Activated naive CD4-positive, alpha-beta T cell treated with anti-CD3 and anti-CD28 coated beads for 36 hours (primary cell): ENCODE results near the gene FGF23. TPM values are rescaled to one million over a fixed set of nuclear protein-coding genes. Genes with fewer than 3 reads are reported as not detected.

Source experiments
- CTCF ChIA-PET: fragments of 350-600 bp; sonication (Branson Sonifier 250); formaldehyde crosslinking; loops from one replicate; lab custom pipeline; 2021; ENCODE audit warnings: antibody characterized with exemption; lab: Charles Lee
- DNase-seq: peaks from one replicate; pipeline ENCODE4 v3.0.0-alpha.2; 2020
- H3K27ac Mint-ChIP-seq: one replicate; pipeline ENCODE4 v1.8.0; 2021; ENCODE audit warnings: mild to moderate bottlenecking, mixed read lengths
- H3K27me3 Mint-ChIP-seq: one replicate; pipeline ENCODE4 v1.8.0; 2021; ENCODE audit warnings: low read depth, mixed read lengths
- H3K36me3 Mint-ChIP-seq: one replicate; pipeline ENCODE4 v1.8.0; 2021; ENCODE audit warnings: low read depth, mixed read lengths
- H3K4me1 Mint-ChIP-seq: one replicate; pipeline ENCODE4 v1.8.0; 2021; ENCODE audit warnings: low read depth, mixed read lengths
- H3K4me3 Mint-ChIP-seq: one replicate; pipeline ENCODE4 v1.8.0; 2021; ENCODE audit warnings: mild to moderate bottlenecking, moderate library complexity, mixed read lengths
- H3K9me3 Mint-ChIP-seq: one replicate; pipeline ENCODE4 v1.8.0; 2021; ENCODE audit warnings: mixed read lengths
- intact Hi-C: fragments of 100-400 bp; cut with micrococcal nuclease; formaldehyde crosslinking; loops from one replicate; pipeline ENCODE4 v1.15.1; 2023
- total RNA-seq, 2 experiments: library from RNA; stranded (reverse); gene quantifications; one replicate each; pipeline ENCODE4 v1.2.3, GENCODE V29; 2021

The FGF23 gene
- total RNA-seq = not detected

DNA sequence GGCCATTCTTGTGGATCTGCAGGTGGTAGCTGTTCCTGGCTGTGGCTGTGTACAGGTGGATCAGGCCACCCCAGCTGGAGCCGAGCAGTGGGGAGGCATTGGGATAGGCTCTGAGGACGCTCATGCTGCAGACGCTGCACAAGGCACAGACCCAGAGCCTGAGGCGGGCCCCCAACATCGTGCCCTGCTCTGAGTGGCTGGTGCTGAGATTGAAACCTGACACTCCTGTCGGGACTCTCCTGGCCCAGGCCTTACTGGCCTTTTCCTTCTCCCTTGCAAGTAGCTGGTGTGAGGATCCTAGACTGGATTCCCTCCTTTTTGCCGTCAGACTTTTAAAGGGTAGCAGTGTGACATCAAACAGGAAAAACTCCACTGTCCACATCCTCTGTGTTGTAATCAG is at the start of gene FGF23:
Gene FGF23 (minus strand): TSS at position 308 of the 400 bp plus-strand sequence. CDS start 130 bp downstream, at position 178.
- Mint-ChIP-seq H3K4me3 (no peak within 1 kb of the TSS), H3K27me3 (peaks cover 7% of the 10 kb centered on the region), H3K9me3 (no peaks in the 10 kb centered on the region), H3K36me3 (no peaks in the 10 kb centered on the region), H3K4me1 (no peaks in the 10 kb centered on the region), H3K27ac (no peak within 1 kb of the TSS)
- intact Hi-C loops = no loop called here
- no peak for DNase-seq
- CTCF ChIA-PET = interaction anchor here (1.5 to 1.8 kb wide), 2 partner anchors 8 to 41 kb away, joined by 4 to 5 read pairs; no protein-coding TSS in a partner anchor

DNA sequence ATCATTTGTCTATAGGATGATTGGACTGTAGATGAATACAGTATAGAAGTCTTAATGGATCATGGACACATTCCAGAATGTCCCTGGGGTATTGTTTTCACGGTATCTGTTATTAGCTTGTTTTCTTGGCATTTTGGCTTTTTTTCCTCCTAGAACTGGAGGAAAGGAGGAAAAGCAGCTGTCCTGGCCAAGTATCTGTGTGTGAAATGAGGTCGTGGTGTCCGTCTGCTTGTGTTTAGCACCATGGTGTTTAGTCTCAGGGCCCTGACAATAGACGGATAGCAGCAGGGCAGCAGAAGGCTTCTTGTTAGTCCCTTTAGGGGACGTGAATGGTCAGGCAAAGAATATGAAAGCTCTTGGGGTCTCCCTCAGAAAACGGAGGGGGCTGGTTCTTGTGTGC is 44.9 kb upstream of the FGF23 start:
- Mint-ChIP-seq H3K9me3 (no peaks in the 10 kb centered on the region), H3K4me3 (no peak overlapping the region), H3K27ac (no peak overlapping the region), H3K36me3 (no peaks in the 10 kb centered on the region), H3K27me3 (no peaks in the 10 kb centered on the region), H3K4me1 (no peaks in the 10 kb centered on the region)
- intact Hi-C loops = no loop called here
- CTCF ChIA-PET = interaction anchor here (0.6 kb wide), 1 partner anchor 100 kb away, joined by 4 read pairs; no protein-coding TSS in a partner anchor
- DNase-seq = no peak

DNA sequence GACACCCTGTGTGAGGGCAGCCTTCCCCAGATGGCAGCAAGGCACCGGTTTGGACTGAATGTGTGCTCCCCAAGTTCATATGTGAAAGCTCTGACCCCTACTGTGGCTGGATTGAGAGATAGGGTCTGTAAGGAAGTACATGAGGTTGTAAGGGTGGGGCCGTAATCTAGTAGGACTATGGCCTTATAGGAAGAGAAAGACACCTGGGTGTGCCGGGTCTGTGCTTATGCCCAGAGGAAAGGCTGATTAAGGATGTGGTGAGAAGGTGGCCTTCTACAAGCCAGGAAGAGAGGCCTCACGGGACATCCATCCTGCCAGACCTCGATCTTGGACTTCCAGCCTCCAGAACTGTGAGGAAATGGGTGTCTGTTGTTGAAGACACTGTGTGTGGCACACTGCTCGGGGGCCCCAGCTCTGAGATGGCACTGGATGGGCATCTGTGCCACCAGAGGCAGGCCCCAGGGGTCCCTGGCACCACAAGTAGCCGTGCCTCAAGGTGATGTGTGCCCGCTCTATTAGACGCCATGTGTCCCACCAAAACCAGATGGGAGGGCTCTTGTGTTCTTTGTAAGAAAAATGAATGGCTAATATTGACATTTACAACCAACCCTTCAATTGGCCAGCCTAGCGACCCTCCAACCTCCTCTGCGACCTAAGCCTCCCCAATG is 44.1 kb upstream of the FGF23 start:
- CTCF ChIA-PET = interaction anchor here (0.6 to 4.3 kb wide), 3 partner anchors 103 to 431 kb away, joined by 3 to 54 read pairs (median 3); no protein-coding TSS in a partner anchor
- intact Hi-C loops = no loop called here

DNA sequence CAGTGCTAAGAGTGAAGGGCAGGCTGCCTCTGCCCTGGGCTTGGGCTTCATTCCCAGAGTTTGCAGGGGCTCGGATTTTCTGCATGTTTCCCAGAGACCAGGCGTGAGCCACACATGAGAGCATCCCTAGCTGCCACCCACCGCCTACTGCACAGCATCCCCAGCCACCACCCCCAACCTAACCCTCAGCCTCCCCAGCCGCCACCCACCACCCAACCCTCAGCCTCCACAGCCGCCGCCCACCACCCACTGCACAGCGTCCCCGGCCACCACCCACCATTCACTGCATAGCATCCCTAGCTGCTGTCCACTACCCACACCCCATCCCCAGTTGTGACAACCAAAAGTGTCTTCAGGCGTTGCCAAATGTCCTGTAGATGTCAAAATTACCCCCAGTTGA is 43.5 kb upstream of the FGF23 start:
- Mint-ChIP-seq H3K4me3 (no peak overlapping the region), H3K27ac (no peak overlapping the region), H3K27me3 (no peaks in the 10 kb centered on the region), H3K9me3 (no peaks in the 10 kb centered on the region), H3K36me3 (no peaks in the 10 kb centered on the region), H3K4me1 (no peaks in the 10 kb centered on the region)
- intact Hi-C loops = no loop called here
- no peak for DNase-seq
- CTCF ChIA-PET = interaction anchor here (0.6 to 4.3 kb wide), 6 partner anchors 9 to 430 kb away, joined by 3 to 54 read pairs (median 4); no protein-coding TSS in a partner anchor

More for the DNA sequence above, 44.1 kb upstream of the FGF23 start:
- Mint-ChIP-seq H3K4me1 (no peaks in the 10 kb centered on the region), H3K9me3 (no peaks in the 10 kb centered on the region), H3K36me3 (no peaks in the 10 kb centered on the region), H3K4me3 (no peak overlapping the region), H3K27me3 (no peaks in the 10 kb centered on the region), H3K27ac (no peak overlapping the region)
- no peak for DNase-seq

DNA sequence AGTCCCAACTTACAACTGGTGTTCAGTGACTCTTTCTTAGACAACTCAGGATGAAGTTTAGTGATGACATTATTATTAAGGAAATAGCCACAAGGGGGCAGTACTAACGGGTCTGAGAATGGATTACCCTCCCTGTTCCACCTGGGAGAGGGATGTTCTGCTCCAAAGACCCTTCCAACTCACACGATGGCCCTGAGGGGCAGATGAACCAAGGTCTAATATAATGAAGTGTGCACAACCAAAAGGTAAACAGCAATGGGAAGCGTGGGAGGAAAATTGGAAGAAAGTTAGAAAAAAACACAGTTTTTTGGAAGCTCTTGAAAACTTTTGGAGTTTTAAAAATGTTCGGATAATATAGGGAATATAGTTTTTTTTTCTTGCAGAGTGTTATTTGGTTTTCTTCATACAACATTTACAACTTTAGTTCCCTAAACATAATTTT is 42.1 kb upstream of the FGF23 start:
- Mint-ChIP-seq H3K4me3 (no peak overlapping the region), H3K9me3 (no peaks in the 10 kb centered on the region), H3K27me3 (peaks cover 4% of the 10 kb centered on the region), H3K36me3 (no peaks in the 10 kb centered on the region), H3K27ac (no peak overlapping the region), H3K4me1 (no peaks in the 10 kb centered on the region)
- intact Hi-C loops = loop anchor here (1.0 kb wide), 2 partner anchors 106 to 337 kb away; no protein-coding TSS in a partner anchor
- CTCF ChIA-PET = interaction anchor here (0.6 to 4.3 kb wide), 19 partner anchors 10 to 1951 kb away, joined by 3 to 54 read pairs (median 4); no protein-coding TSS in a partner anchor
- DNase-seq = peak; percentile 31

DNA sequence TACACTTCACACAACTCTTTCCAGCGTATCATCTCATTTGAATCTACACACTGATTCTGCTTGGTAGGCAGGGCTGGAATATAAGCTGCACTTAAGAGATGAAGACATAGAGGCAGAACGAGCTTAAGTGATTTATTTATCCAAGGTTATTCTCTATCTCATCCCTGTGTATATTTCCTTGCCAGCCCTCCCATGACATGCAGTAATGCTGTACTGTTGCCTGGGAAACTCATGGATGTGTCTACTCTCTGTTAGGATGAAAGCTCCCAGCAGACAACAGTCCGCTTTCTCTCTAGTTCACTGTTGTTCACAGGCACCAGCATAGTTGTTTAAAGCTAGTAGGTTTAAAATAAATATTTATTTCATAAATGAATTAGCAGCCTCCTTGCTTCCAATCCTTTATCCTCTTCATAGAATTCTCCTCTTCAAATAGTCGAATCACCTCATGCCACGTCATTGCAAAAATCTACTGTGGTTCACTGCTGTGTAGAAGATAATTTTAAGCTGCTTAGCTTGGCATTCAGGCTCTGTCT is 40.7 kb upstream of the FGF23 start:
- intact Hi-C loops = no loop called here
- CTCF ChIA-PET = interaction anchor here (0.8 to 4.3 kb wide), 21 partner anchors 8 to 184 kb away, joined by 3 to 54 read pairs (median 4); partner anchors contain the start of gene FGF23
- Mint-ChIP-seq H3K27me3 (peaks cover 16% of the 10 kb centered on the region), H3K4me3 (no peak overlapping the region), H3K4me1 (peaks cover 5% of the 10 kb centered on the region), H3K27ac (no peak overlapping the region), H3K36me3 (no peaks in the 10 kb centered on the region), H3K9me3 (no peaks in the 10 kb centered on the region)
- DNase-seq = no peak

DNA sequence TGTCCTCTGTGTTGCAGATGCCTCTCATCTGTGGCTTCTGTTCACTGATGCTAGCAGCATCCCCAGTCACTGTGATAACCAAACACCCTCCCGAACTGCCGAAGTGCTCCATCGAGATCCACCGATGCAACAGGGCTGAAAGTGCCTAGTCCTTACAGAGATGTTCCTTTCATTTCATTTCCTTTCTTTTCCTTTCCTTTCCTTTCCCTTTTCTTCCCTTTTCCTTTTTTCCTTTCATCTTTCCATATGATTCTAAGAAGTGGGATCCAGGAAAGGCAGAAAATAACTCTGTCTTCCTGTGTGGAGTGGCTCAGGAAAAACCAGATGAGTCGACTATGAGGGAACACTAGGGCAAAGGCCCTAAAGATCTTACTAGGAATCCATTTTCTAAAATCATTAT is 39.4 kb upstream of the FGF23 start:
- Mint-ChIP-seq H3K4me1 (peaks cover 10% of the 10 kb centered on the region), H3K27ac (no peak overlapping the region), H3K27me3 (peaks cover 16% of the 10 kb centered on the region), H3K36me3 (no peaks in the 10 kb centered on the region), H3K9me3 (no peaks in the 10 kb centered on the region), H3K4me3 (no peak overlapping the region)
- DNase-seq = no peak
- intact Hi-C loops = loop anchor here (5.0 kb wide), 1 partner anchor 62 kb away; no protein-coding TSS in a partner anchor
- CTCF ChIA-PET = interaction anchor here (0.6 kb wide), 1 partner anchor 504 kb away, joined by 3 read pairs; no protein-coding TSS in a partner anchor

DNA sequence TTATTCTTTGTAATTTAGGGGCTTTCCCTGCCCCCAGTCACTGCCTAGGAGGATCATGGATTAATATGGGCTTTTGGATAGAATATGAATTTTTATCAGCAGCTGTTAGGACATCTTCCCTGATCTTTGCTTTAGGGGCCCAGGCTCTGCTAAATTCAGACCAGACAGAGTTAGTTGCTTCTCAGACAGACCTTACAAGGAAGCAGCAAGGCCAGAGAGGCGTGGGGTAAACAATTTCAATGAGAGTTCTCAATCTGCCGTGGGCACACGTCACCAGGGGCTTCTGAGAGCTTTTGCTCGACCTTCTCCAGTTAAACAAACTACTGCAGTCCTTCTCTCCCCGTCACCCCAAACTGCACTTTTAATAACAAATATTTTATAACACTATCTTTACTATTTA is 38.4 kb upstream of the FGF23 start:
- H3K27ac Mint-ChIP-seq = no peak overlapping the region
- intact Hi-C loops = loop anchor here (5.0 kb wide), 1 partner anchor 61 kb away; no protein-coding TSS in a partner anchor
- H3K27me3 Mint-ChIP-seq = peaks cover 16% of the 10 kb centered on the region
- no peaks in the 10 kb centered on the region for H3K36me3 Mint-ChIP-seq
- H3K4me3 Mint-ChIP-seq = no peak overlapping the region
- DNase-seq = no peak
- H3K4me1 Mint-ChIP-seq = peaks cover 10% of the 10 kb centered on the region
- H3K9me3 Mint-ChIP-seq = no peaks in the 10 kb centered on the region
- CTCF ChIA-PET = interaction anchor here (0.5 kb wide), 1 partner anchor 32 kb away, joined by 5 read pairs; no protein-coding TSS in a partner anchor

DNA sequence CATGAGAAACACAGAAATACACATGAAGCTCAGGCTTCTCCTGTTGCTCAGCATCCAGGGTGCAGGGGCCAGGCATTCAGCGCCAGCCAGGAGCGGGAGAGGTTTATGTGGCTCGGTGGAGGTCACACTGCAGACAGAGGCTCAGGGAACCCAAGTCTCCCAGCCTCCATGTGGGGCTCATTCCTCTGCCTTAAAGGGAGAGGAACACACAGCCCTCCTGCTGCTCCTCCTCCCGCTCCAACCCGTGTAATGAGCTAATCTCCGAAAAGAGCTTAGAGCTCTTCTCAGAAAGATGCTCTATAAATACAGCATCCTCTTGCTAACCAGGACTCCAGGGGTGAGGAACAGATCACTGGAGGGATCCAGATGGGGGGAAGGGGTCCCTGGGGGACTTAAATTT is 37.9 kb upstream of the FGF23 start:
- DNase-seq = no peak
- H3K4me1 Mint-ChIP-seq = peaks cover 10% of the 10 kb centered on the region
- intact Hi-C loops = loop anchor here (5.0 kb wide), 1 partner anchor 60 kb away; no protein-coding TSS in a partner anchor
- CTCF ChIA-PET = interaction anchor here (0.5 kb wide), 1 partner anchor 31 kb away, joined by 5 read pairs; no protein-coding TSS in a partner anchor
- peaks cover 16% of the 10 kb centered on the region for H3K27me3 Mint-ChIP-seq
- H3K4me3 Mint-ChIP-seq = no peak overlapping the region
- H3K9me3 Mint-ChIP-seq = no peaks in the 10 kb centered on the region
- H3K36me3 Mint-ChIP-seq = no peaks in the 10 kb centered on the region
- no peak overlapping the region for H3K27ac Mint-ChIP-seq

DNA sequence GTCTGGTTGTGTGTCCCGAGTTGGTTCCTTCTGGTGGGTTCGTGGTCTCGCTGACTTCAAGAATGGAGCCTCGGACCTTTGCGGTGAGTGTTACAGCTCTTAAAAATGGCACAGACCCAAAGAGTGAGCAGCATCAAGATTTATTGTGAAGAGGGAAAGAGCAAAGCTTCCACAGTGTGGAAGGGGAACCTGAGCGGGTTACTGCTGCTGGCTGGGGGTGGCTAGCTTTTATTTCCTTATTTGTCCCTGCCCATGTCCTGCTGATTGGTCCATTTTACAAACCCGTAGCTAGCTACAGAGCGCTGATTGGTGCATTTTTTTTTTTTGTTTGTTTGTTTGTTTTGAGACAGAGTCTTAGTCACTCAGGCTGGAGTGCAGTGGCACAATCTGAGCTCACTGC is 36.8 kb upstream of the FGF23 start:
- CTCF ChIA-PET = interaction anchor here (1.7 to 1.8 kb wide), 2 partner anchors 111 to 114 kb away, joined by 4 to 7 read pairs; no protein-coding TSS in a partner anchor
- intact Hi-C loops = loop anchor here (5.0 kb wide), 1 partner anchor 59 kb away; no protein-coding TSS in a partner anchor
- Mint-ChIP-seq H3K9me3 (no peaks in the 10 kb centered on the region), H3K27me3 (peaks cover 16% of the 10 kb centered on the region), H3K36me3 (no peaks in the 10 kb centered on the region), H3K4me3 (no peak overlapping the region), H3K4me1 (peaks cover 10% of the 10 kb centered on the region), H3K27ac (no peak overlapping the region)
- no peak for DNase-seq

DNA sequence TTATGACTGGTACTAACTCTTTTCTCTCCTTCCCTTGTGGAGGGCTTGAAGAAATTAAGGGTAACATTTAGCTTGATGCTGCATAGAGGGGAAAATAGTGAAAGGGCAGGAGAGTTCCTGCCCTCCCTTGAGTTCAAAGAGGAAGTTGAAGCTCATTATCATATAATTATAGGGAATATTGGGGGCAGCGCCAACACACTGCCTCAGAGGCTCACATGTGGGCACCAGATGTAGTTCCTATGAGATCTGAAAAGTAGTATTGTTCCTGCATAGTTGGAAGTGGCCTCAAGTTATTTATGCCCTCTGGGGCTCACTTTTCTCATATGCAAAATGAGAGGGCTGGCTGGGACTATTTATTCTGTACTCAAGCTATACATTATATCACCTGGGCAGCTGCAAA is 33.0 kb upstream of the FGF23 start:
- H3K4me1 Mint-ChIP-seq = peaks cover 10% of the 10 kb centered on the region
- CTCF ChIA-PET = interaction anchor here (1.5 kb wide), 1 partner anchor 8 kb away, joined by 5 read pairs; no protein-coding TSS in a partner anchor
- H3K27ac Mint-ChIP-seq = no peak overlapping the region
- no peak for DNase-seq
- H3K27me3 Mint-ChIP-seq = peaks cover 16% of the 10 kb centered on the region
- no peak overlapping the region for H3K4me3 Mint-ChIP-seq
- no peaks in the 10 kb centered on the region for H3K9me3 Mint-ChIP-seq
- intact Hi-C loops = no loop called here
- no peaks in the 10 kb centered on the region for H3K36me3 Mint-ChIP-seq

DNA sequence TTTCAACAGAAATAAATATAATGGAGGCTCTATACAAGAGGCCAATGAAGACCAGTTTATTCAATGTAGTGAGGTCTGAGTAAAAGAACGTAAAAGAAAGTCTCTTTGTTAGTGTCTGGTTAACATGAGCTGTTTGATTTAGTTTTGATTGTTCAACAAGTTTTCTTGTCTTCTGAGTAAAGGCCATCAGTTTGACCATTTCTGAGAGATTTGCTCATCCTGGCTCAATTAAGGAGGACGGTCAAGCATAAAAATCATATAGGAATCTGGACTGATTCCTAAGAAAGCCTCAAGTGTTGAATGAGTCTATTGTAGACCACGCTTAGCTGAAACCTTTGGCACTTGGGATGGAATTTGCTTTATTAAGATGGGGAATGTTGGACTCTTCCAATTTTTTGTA is 32.5 kb upstream of the FGF23 start:
- intact Hi-C loops = no loop called here
- no peak overlapping the region for H3K27ac Mint-ChIP-seq

More for the DNA sequence above, 32.5 kb upstream of the FGF23 start:
- no peak for DNase-seq
- peaks cover 10% of the 10 kb centered on the region for H3K4me1 Mint-ChIP-seq
- H3K9me3 Mint-ChIP-seq = no peaks in the 10 kb centered on the region
- CTCF ChIA-PET = interaction anchor here (1.5 kb wide), 1 partner anchor 9 kb away, joined by 5 read pairs; no protein-coding TSS in a partner anchor
- no peak overlapping the region for H3K4me3 Mint-ChIP-seq
- H3K36me3 Mint-ChIP-seq = no peaks in the 10 kb centered on the region
- H3K27me3 Mint-ChIP-seq = peaks cover 15% of the 10 kb centered on the region
